HG02943 (cell line): ENCODE measurements around the gene NRDC.
"Not testable (repeated sequence)": the region's sequence is repeated elsewhere in the genome, so short reads cannot be mapped to it uniquely, and the experiment has no call there.

Experiments
- ATAC-seq: cut with Tn5 transposase; IDR thresholded peaks from one replicate; pipeline ENCODE4 v1.9.1; 2021; ENCODE audit warnings: mild to moderate bottlenecking, low read depth, moderate library complexity; ENCODE audit not compliant: unreplicated experiment

NRDC gene

DNA sequence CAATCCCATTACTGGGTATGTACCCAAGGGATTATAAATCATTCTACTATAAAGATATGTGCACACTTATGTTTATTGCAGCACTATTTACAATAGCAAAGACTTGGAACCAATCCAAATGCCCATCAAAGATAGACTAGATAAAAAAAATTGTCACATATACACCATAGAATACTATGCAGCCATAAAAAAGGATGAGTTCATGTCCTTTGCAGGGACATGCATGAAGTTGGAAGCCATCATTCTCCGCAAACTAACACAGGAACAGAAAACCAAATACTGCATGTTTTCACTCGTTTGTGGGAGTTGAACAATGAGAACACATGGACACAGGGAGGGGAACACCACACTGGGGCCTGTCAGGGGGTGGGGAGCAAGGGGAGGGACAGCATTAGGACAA is 16.2 kb upstream of the NRDC start:
- ATAC-seq, result not testable (repeated sequence)

DNA sequence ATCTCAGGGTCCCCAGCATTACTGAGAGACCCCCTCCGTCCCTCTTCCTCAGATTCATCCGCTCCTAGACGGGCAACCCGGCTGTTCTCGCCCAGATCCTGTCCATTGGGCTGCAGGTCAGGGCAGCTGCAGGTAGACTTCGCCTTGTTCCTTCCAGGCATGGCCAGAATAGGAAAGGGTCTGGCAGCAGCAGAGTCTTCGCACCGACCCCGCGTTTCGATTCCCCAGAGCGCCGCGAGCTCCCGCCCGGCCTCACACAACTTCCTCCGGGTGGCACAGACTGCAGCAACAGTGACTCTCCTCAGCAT is 265 bp downstream of the NRDC start:
- ATAC-seq, result peak; percentile 16

DNA sequence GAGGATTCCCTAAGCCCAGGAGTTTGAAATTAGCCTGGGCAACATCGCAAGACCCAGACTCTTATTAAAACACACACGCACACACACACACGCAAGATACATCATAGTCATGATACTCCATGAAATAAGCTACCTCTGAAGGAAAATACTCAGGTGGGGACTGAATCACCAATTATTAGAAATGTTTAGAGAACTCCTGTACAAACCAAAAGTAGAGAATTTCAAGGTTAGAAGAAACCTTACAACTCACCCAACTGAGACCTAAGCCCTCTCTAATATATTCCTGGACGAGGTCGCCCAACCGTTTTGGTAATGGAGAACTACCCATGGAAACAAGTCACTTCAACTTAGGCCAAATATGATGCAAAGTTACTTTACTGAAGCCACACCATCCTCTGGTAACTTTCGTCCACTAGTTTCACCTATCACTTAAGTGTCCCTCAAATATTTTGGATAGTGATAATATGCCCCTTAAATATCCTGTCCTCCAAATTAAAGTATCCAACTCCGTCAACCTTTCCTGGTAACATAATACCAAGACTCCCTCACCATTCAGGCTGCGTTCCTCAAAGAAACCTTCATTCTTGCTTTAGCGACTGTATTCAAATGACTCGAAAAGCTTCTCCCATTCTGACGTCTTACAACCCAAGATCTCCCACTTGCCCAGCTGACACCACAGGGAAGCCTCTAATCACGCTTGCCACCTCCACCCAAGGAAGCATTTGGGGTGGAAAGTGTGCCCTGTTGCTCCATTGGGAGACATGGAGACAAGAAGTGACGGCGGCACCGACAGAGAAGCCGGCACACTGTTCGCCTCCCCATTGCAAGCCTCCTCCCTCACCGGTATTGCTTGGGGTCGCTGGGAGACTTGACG is 856 bp downstream of the NRDC start:
- ATAC-seq, result no peak

DNA sequence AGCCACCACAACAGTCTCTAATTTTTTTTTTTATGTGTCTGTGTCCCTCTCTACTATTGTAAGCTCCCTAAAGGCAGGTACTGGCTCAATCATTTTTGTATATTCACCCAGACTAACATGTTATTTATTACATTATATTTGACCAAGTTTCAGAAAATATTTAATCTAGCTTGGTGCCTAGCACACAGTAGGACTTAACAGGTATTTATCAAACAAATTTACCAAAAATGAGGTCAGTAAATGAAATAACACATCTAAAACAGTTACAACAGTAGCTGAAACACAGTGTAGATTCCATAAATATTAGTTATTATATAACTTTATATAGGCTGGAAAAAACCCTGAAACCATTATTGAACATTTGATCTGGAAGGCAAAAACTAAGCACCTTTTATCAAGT is 2.7 kb downstream of the NRDC start:
- no peak for ATAC-seq

DNA sequence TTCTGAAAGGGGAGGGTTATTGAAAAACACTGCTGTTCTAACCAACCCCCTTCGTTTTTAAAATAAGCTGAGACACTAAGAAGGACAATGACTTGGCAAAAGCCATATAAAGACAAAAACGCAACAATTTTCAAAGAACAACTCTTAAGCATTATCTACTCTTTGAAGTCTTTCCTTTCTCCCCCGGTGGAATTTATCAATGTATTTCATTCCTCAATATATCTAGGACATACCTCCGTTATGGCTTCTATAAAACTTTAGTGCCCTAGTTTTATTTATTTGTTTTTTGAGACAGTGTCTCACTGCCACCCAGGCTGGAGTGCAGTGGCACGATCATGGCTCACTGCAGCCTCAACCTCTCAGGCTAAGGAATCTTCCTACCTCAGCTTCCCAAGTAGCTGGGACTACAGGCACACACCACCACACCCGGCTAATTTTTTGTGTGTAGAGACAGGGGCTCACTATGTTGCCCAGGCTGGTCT is 3.2 kb downstream of the NRDC start:
- no peak for ATAC-seq

DNA sequence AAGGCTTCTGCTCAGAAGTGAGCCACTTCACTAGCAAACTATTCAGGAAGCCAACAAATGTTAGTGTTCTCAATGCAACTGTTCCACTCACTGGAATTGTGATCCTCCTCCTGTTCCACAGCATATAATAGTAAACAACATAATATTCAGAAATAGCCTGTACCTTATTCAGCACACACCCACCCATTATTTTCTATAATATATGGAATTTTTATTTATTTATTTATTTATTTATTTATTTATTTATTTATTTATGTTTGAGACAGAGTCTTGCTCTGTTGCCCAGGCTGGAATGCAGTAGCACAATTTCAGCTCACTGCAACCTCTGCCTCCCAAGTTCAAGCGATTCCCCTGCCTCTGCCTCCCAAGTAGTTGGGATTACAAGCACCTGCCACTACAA is 5.3 kb downstream of the NRDC start:
- not testable (repeated sequence) for ATAC-seq

DNA sequence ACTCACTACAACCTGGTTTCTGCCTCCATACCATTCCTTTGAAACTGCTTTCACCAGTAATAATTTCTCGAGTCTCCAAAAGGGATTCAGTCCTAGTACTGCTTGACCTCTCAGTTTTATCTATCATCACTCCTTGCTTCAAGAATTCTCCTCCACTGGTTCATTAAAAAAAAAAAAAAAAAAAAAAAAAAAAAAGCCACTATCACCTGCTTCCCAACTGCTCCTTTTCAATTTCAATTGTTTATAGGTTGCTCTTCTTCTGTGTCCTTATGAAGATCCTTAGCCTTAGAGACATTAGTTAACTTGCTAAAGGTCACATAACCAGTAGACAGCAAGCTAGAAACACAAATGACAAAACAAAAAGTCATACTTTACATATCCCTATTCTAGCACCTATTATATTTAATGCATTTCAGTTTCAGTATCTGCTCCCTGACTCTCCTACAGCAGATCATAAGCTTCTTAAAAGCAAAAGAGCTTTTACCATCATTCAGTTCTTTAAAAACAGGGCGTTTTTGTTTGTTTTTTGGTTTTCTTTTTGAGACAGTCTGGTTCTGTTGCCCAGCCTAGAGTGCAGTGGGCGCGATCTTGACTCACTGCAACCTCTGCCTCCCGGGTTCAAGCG is 7.1 kb downstream of the NRDC start:
- no peak for ATAC-seq

DNA sequence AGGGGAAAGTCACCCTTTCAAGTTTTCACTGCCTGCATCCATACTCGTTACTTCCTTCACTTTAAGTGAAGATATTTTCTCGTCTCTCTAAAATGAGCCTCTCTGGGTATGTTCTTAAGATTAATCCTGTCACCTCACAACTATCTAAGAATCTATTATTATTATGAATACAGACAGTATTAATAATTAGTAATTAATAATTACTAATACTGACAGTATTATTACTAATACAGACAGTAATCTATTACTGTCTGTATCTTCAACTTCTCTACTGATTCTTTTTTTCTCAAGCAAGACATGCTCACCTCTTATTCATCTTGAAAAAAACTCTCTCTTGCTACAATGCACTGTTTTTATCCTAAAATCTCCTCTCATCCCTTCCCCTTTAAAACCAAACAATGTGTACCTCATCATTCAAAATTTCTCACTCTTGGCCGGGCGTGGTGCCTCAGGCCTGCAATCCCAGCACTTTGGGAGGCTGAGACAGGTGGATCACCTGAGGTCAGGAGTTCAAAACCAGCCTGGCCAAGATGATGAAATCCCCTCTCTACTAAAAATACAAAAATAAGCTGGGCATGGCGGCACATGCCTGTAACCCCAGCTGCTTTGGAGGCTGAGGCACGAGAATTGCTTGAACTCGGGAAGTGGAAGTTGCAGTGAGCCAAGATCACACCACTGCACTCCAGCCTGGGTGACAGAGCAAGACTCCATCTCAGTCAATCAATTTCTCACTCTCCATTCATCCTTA is 7.8 kb downstream of the NRDC start:
- ATAC-seq, result no peak

DNA sequence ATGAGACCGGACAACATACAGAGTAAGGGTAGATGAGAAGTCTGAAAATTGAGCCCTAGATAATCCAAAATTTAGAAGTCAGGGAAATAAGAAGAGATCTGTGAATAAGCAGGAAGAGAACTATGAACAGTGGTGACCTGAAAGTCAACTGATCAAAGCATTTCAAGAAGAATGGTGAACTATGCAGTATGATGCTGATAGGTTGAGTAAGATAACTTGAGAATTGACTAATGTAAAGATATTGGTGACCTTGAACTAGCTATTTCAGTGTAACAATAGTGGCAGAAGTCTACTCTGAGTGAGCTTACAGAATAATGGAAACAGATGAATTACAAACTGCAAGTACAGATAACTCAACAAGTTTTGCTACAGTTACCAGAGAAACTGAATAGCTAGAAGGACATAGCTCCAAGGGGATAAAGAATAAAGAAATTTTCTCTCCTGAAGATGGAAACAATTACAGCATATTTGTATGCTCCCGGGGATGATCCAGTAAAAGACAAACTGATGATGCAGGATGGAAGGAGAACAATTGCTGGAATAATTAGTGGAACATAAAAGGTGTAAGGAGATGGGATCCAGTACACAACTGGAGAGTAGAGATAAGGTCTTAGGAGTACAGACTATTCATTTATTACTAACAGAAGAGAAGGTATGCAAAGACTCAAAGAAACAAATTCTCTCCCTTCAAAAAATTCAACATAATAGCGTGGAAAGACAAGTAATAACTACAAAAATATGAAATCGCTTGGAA is 10.9 kb downstream of the NRDC start:
- ATAC-seq, result no peak

DNA sequence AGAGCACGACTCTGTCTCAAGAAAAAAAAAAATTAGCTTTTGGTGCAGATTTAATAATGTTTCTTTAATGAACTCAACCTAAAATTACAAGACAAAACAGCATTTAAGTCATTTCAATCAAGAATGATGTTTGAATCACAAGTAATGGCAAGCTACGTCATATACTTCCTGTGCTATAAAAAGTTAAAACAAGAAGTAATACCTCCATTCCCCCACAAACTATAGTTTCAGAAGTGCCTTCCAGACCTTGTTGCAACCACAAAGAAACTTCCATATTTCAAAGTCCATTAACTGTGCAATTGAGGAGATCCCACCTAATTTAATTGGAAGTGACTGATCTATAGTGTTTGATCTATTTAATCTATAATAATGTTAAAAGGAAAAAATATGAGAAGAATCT is 15.1 kb downstream of the NRDC start:
- ATAC-seq, result peak; percentile 65

DNA sequence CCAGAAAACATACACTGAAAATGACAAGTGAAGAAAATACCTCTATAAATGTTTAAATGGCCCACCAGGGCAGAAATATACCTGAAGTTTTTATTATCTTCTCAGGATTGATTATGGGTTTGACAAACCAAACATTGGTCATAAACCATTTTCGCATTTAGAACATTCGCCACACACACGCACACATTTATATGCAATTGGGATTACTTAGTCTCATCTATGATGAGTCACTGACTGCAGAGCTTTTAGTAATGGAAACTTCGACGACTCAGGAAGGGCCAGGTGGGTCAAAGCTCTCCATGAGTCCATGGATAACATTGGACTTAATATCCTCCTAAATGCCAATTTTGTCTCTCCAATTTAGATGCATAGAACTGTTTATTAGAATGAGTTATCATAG is 16.9 kb downstream of the NRDC start:
- no peak for ATAC-seq

DNA sequence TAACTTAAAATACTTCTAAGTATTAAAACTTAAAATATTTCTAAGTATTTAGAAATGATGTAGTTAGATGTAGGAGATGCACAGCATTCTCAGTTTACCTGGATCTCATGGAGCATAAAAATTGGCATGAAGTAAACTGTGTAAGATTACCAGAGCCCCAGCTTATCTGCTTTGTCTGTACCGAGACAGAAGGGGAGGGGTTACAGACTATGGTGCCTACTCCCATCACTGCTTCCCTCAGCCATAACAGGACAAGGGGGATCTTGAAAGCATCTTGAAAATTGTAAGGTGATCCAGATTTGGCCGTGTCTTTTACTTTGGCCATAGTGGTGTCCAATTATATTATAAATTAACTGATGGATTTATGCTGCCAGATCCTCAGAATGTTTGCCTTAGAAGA is 18.8 kb downstream of the NRDC start:
- no peak for ATAC-seq

DNA sequence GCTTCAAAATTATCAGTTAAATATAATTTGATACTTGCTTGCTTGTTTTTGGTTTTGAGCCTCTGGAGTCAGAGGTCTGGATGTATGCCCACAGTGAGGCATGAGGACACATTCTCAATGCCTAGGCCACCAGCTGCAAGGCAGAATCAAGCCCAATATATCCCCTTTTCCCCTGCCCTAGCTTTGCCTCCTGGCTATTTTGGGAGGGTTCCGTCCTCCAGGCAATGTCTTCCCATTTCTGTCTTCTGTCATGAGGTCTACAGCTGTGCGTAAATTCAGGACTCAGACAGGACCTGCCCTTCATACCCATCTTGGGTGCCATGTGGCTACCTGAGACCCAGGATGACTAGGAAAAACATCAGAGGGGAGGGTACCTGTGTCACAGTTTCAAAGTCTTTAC is 19.2 kb downstream of the NRDC start:
- ATAC-seq, result no peak

DNA sequence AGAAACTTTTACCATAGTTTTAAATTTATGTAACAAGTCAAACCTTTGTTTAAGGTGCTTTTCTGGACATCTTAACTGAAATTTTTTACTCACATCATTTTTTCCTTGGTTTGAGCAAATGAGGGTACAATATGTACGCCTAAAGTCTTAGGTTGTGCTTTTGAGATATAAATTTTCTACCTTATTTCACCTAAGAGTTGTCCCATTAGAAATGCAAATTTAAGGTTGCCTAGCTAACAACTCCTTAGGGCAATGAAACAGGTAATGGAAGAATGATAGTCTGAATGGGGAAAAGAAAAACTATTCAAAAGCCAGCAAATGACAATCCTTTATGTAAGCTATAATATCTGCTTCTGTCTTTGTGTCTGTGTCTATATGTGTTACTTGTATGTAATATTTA is 19.6 kb downstream of the NRDC start:
- ATAC-seq, result no peak

DNA sequence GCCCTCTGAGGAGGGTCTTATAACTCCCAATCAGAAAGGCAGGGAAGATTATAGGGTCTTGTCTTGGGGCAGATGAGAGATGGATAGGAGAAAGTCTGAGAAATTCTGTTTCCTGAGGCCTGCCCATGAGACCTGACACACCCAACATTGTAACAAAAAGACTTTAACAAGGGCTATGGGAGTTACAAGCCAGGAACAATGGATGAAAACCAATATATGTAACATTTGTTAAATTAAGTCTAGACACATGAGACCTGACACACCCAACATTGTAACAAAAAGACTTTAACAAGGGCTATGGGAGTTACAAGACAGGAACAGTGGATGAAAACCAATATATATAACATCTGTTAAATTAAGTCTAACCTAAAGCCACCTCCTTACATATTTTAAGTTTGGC is 21.8 kb downstream of the NRDC start:
- ATAC-seq, result no peak

DNA sequence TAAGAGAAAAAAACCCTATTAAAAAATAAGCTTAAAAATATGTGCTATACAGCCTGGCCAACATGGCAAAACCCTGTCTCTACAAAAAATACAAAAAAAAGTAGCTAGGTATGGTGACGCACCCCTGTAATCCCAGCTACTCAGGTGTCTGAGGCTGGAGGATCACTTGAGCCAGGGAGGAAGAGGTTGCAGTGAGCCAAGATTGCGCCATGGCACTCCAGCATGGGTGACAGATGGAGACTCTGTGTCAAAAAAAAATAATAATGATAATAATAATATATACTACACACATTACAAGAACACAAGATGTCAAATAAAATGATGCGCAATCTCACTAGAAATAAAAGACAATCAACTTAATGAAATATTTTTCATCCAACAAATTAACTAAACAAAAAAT is 22.9 kb downstream of the NRDC start:
- ATAC-seq, result no peak

DNA sequence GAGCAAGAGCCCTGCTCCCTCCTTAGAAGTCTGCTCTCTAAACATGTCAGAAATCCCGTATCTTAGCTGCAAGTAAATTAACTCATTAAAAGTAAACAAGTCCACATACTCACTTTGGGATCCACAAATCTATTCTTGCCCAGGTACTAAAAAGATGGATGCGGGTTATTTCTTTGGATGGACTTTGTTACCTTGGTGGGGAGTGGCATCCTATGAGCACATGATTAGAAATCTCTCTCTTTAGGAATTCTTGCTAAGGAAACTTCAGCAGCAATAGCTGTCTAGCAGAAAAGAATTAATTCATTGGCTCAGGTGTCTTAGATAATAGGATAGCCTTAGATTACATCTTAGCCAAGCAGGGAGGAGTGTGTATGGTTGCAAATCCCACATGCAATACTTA is 25.2 kb downstream of the NRDC start:
- ATAC-seq, result no peak

DNA sequence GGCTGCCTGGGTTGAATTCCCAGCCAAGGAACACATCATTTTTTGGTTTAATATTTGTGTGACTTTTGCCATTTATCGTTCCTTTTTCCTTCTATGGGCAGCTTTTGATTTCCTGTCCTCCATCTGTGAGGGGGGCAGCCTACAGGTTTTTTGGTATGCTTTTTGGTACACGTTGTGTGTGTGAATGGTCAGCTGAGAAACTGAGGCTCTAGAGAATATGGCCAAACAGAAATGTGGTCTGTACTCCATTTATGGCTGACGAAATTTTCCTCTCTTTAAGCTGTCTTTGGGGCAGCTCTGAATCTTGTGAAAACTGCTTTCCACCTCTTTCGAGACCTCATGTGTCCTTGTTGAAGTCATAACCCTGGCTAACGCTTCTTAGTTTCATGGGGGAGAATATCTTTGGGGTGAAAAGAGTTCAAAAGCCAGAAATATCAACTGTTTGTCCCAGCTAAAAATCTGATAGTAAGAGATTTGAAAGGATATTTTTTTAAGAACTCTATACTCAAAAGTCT is 26.6 kb downstream of the NRDC start:
- no peak for ATAC-seq

DNA sequence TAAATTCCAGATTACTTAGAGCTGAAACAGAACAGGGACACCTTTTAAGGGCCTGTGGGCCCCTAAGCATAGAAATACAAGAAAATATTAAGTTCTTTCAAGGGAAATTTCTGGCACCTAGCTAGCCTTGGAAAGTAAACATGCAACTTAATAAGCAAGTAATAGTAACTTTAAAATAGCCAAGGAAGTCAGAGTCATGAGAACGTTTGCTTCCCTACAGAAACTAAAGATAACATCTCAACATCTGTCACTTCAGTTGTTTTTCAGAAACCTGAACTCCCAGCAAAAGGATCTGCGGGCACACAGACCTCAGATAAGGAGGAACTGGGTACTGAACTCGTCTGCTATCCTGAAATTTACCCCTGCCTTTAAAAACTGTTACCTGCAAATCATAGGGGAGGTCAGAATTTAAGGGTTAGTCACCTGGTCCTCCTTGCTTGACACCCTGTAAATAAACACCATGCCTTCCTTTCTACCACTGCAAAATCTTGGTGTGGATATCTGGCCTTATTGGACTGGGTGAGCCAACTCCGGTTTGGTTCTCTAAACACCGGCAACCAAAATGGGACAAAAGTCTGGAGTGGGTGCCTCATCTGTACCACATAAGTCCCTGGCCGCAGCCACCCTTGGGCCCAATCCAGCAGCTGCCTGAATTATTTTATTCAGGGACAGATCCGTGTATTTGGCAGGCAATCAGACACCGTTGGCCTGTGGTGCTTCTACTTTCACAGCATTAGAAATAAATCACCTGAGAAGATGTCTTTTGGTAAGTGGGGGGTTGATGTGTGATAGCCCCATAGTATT is 27.9 kb downstream of the NRDC start:
- ATAC-seq, result no peak
